Aorta (tissue), 5 donors: ENCODE data around the gene CPXM2. TPM values are rescaled to one million over a fixed set of nuclear protein-coding genes. Genes with fewer than 3 reads are reported as not detected.
"Not testable (repeated sequence)": the region's sequence is repeated elsewhere in the genome, so short reads cannot be mapped to it uniquely, and the experiment has no call there.

Experiments
- ATAC-seq: fragments of 200-7000 bp; cut with Tn5 transposase; one replicate; pipeline ENCODE4 v1.9.1; 2022; ENCODE audit warnings: moderate library complexity; ENCODE audit not compliant: low FRiP score
- DNase-seq, 2 donors: peaks; one replicate each; pipeline ENCODE4 v3.0.0-alpha.2; 2020
- H3K27ac ChIP-seq, 2 donors: one replicate each; pipeline ENCODE4 v1.5.1; 2013; ENCODE audit warnings: low read length in 2 of 2, mild to moderate bottlenecking in 2 of 2, moderate library complexity in 2 of 2, control low read depth in 1 of 2, inconsistent platforms in 1 of 2, low read depth in 1 of 2
- H3K27me3 ChIP-seq, 2 donors: one replicate each; pipeline ENCODE4 v1.6.1; 2013; ENCODE audit warnings: control low read depth in 1 of 2, low read length in 1 of 2, mild to moderate bottlenecking in 1 of 2, moderate library complexity in 1 of 2; ENCODE audit not compliant: insufficient read depth in 2 of 2, control insufficient read depth in 1 of 2
- H3K36me3 ChIP-seq, 2 donors: one replicate each; pipeline ENCODE4 v1.6.1; 2013; ENCODE audit warnings: control low read depth in 1 of 2, low read length in 1 of 2, mild to moderate bottlenecking in 1 of 2; ENCODE audit not compliant: insufficient read depth in 2 of 2, control insufficient read depth in 1 of 2
- H3K4me1 ChIP-seq, 2 donors: one replicate each; pipeline ENCODE4 v1.6.1; 2013; ENCODE audit warnings: low read length in 2 of 2, control low read depth in 1 of 2, mild to moderate bottlenecking in 1 of 2, moderate library complexity in 1 of 2; ENCODE audit not compliant: insufficient read depth in 2 of 2, control insufficient read depth in 1 of 2
- H3K4me3 ChIP-seq, 2 donors: one replicate each; pipeline ENCODE4 v1.5.1; 2013; ENCODE audit warnings: low read length in 2 of 2, control low read depth in 1 of 2, mild to moderate bottlenecking in 1 of 2
- H3K9me3 ChIP-seq: one replicate; pipeline ENCODE4 v1.6.1; 2013; ENCODE audit warnings: mild to moderate bottlenecking, low read length; ENCODE audit not compliant: control insufficient read depth
- WGBS, 2 donors: extraction: QIAGEN DNeasy Blood & Tissue Kit; methylation state at CpG; one replicate each; pipeline ENCODE4 v1.1.7; 2013; 5-methylcytosine and 5-hydroxymethylcytosine counted together
- intact Hi-C, 2 donors: fragments of 100-400 bp; cut with DNase I; formaldehyde crosslinking; loops; one replicate each; pipeline versions ENCODE4 v1.14.2 to v1.15.0; 2022
- polyA plus RNA-seq, 2 donors: library from polyadenylated mRNA; stranded (reverse); fragments of 200-250 nt; gene quantifications; one replicate each; pipeline ENCODE4 v1.2.3, GENCODE V29; 2013
- total RNA-seq, 2 donors: library from RNA; stranded (reverse); fragmentation: NEBNext Ultra II Directional; extraction: Animal tissue kit (Norgen Biotek cat#: 25700); gene quantifications; one replicate each; pipeline ENCODE4 v1.2.1, GENCODE V29; 2021
- donor health status: healthy with polysubstance abuse.
- donor health status: Bipolar disorder and iron deficiency.
- donor health status: DM: no; HTN: no; CAD: no.
- donor health status: DM: no; HTN: no; CAD: no.
- donor health status: DM: yes; HTN: yes; CAD: no.

The CPXM2 gene
- total and polyA plus RNA-seq, 4 donors, result 43.8 to 169 (median 109) TPM

- ATAC-seq, result no peak
- no peak overlapping the region for H3K4me3 ChIP-seq
- H3K36me3 ChIP-seq, result peaks cover 0 to 3% of the 10 kb centered on the region in 2 donors
- no peak for DNase-seq
- no peak overlapping the region for H3K27ac ChIP-seq
- no peaks in the 10 kb centered on the region for H3K9me3 ChIP-seq
- intact Hi-C loops, result no loop called here
- WGBS, 2 donors, result 53 to 55% methylated on average over 13 of the region's 13 CpGs
- H3K4me1 ChIP-seq, result no peaks in the 10 kb centered on the region
- H3K27me3 ChIP-seq, result no peaks in the 10 kb centered on the region
Measured at GRCh38 chr10:123743441-123744223, 148.0 kb downstream of the CPXM2 start.

- H3K27ac ChIP-seq, result no peak overlapping the region
- H3K9me3 ChIP-seq, result no peaks in the 10 kb centered on the region
- no peak for ATAC-seq
- intact Hi-C loops, result no loop called here
- H3K36me3 ChIP-seq, result peaks cover 0 to 3% of the 10 kb centered on the region in 2 donors
- 72 to 84% methylated on average over 10 of the region's 10 CpGs for WGBS, 2 donors
- H3K4me1 ChIP-seq, result no peaks in the 10 kb centered on the region
- H3K4me3 ChIP-seq, result no peak overlapping the region
- DNase-seq, result no peak
- H3K27me3 ChIP-seq, result no peaks in the 10 kb centered on the region
Measured at GRCh38 chr10:123742751-123743440, 148.7 kb downstream of the CPXM2 start.

GRCh38 chr10:123741711-123742110 lies 149.9 kb downstream of the CPXM2 start:
- H3K27ac ChIP-seq, result no peak overlapping the region
- no peaks in the 10 kb centered on the region for H3K27me3 ChIP-seq
- ATAC-seq (no peak), DNase-seq (no peak)
- WGBS, 2 donors, result 87 to 90% methylated on average over 5 of the region's 5 CpGs
- H3K4me1 ChIP-seq, result no peaks in the 10 kb centered on the region
- no peak overlapping the region for H3K4me3 ChIP-seq
- H3K9me3 ChIP-seq, result no peaks in the 10 kb centered on the region
- peaks cover 0 to 3% of the 10 kb centered on the region in 2 donors for H3K36me3 ChIP-seq
- intact Hi-C loops, result no loop called here

GRCh38 chr10:123741146-123741545 lies 150.5 kb downstream of the CPXM2 start:
- no peak overlapping the region for H3K4me3 ChIP-seq
- DNase-seq (no peak), ATAC-seq (no peak)
- 74 to 76% methylated on average over 7 of the region's 7 CpGs for WGBS, 2 donors
- no peaks in the 10 kb centered on the region for H3K27me3 ChIP-seq
- no peaks in the 10 kb centered on the region for H3K4me1 ChIP-seq
- no peak overlapping the region for H3K27ac ChIP-seq
- intact Hi-C loops, result no loop called here
- H3K36me3 ChIP-seq, result peaks cover 0 to 3% of the 10 kb centered on the region in 2 donors
- no peaks in the 10 kb centered on the region for H3K9me3 ChIP-seq

GRCh38 chr10:123736917-123737316 lies 154.7 kb downstream of the CPXM2 start:
- H3K27me3 ChIP-seq, H3K4me1 ChIP-seq, H3K4me3 ChIP-seq, DNase-seq, ATAC-seq, intact Hi-C loops, H3K36me3 ChIP-seq, H3K27ac ChIP-seq, H3K9me3 ChIP-seq: not testable (repeated sequence)
- 91 to 92% methylated on average over 4 of the region's 4 CpGs for WGBS, 2 donors

- H3K4me1 ChIP-seq, result no peaks in the 10 kb centered on the region
- no peaks in the 10 kb centered on the region for H3K27me3 ChIP-seq
- WGBS, 2 donors, result 81 to 90% methylated on average over 6 of the region's 6 CpGs
- no peaks in the 10 kb centered on the region for H3K9me3 ChIP-seq
- intact Hi-C loops, result no loop called here
- H3K4me3 ChIP-seq, result no peak overlapping the region
- no peaks in the 10 kb centered on the region for H3K36me3 ChIP-seq
- ATAC-seq (no peak), DNase-seq (no peak)
- no peak overlapping the region for H3K27ac ChIP-seq
Measured at GRCh38 chr10:123729523-123729922, 162.1 kb downstream of the CPXM2 start.

GRCh38 chr10:123726836-123727235 lies 164.8 kb downstream of the CPXM2 start:
- Histone ChIP-seq H3K27ac (no peak overlapping the region), H3K36me3 (no peaks in the 10 kb centered on the region), H3K27me3 (no peaks in the 10 kb centered on the region), H3K9me3 (no peaks in the 10 kb centered on the region), H3K4me3 (no peak overlapping the region), H3K4me1 (no peaks in the 10 kb centered on the region)
- intact Hi-C loops, result no loop called here
- no peak for DNase-seq
- ATAC-seq, result no peak
- 32 to 46% methylated on average over 2 of the region's 2 CpGs for whole genome bisulfite sequencing, 2 donors

GRCh38 chr10:123726381-123726780 lies 165.2 kb downstream of the CPXM2 start:
- no peaks in the 10 kb centered on the region for H3K27me3 ChIP-seq
- 8 to 10% methylated on average over 3 of the region's 3 CpGs for WGBS, 2 donors
- no peak overlapping the region for H3K4me3 ChIP-seq
- no peak overlapping the region for H3K27ac ChIP-seq
- DNase-seq (no peak), ATAC-seq (no peak)
- H3K4me1 ChIP-seq, result no peaks in the 10 kb centered on the region
- intact Hi-C loops, result no loop called here
- H3K9me3 ChIP-seq, result no peaks in the 10 kb centered on the region
- no peaks in the 10 kb centered on the region for H3K36me3 ChIP-seq

GRCh38 chr10:123724747-123725146 lies 166.9 kb downstream of the CPXM2 start:
- no peak overlapping the region for H3K4me3 ChIP-seq
- no peak for DNase-seq
- H3K36me3 ChIP-seq, result no peaks in the 10 kb centered on the region
- WGBS, 2 donors, result 92 to 93% methylated on average over 12 of the region's 12 CpGs
- intact Hi-C loops, result no loop called here
- no peak for ATAC-seq
- H3K27me3 ChIP-seq, result no peaks in the 10 kb centered on the region
- H3K27ac ChIP-seq, result no peak overlapping the region
- no peaks in the 10 kb centered on the region for H3K9me3 ChIP-seq
- no peaks in the 10 kb centered on the region for H3K4me1 ChIP-seq
